ENCODE measurements around the gene ATOSB. TPM values are rescaled to one million over a fixed set of nuclear protein-coding genes. Genes with fewer than 3 reads are reported as not detected.

Gene ATOSB
- total and polyA plus RNA-seq, 9 of the 15 experiments (the other 6 are each of a cell fraction or from before 2014, with no cell fraction given): 0.45 to 8.0 (median 4.2) TPM

DNA sequence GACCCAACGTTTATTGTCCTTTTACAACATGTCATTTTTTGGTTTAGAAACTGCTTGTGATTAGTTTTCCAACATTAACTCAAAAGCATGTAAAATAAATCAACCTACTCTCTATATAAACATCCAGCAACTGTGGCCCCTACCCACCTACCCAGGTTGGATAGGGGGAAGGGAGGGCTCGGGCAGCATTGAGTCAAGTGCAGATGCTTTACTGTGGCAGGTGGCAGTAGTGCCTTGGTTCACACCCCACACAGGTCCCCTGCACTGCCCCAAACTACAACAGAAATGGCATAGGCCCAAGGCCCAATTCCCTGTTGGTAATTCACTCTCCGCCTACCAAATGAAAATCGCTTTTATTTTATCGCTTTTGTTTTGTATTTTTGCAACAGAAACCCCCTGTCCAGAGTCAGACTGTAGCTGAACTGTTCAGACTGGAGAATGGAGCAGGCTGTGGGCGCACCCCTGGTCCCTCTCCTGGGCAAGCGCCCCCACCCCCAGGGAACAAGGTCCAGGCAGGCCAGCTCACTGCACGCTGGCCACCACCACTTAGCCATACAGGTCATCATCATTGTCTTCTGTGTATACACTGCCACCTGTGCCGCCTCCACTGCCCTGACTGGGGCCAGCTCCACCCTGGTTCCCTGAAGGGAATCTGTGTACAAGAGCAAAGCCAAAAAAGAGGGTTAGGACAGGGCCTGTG, 58.9 kb downstream of the ATOSB start:
- peaks cover 67% of the 10 kb centered on the region for H3K36me3 ChIP-seq (ENCODE audit: control insufficient read depth, insufficient read depth, low read length)
- in situ Hi-C loops (cut with MboI): no loop called here

More for the DNA sequence above, 58.9 kb downstream of the ATOSB start:
- peak; percentile 36; the same call in 1 of the 2 replicates for TF ChIP-seq POLR2G (IDR thresholded peaks at IDR 0.05; ENCODE audit: low read depth, low read length)
- TF ChIP-seq, protein P1, sequence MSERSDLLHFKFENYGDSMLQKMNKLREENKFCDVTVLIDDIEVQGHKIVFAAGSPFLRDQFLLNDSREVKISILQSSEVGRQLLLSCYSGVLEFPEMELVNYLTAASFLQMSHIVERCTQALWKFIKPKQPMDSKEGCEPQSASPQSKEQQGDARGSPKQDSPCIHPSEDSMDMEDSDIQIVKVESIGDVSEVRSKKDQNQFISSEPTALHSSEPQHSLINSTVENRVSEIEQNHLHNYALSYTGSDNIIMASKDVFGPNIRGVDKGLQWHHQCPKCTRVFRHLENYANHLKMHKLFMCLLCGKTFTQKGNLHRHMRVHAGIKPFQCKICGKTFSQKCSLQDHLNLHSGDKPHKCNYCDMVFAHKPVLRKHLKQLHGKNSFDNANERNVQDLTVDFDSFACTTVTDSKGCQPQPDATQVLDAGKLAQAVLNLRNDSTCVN (CRISPR knock-in tag; IDR thresholded peaks at IDR 0.05): no peak
- TF ChIP-seq, protein P2, sequence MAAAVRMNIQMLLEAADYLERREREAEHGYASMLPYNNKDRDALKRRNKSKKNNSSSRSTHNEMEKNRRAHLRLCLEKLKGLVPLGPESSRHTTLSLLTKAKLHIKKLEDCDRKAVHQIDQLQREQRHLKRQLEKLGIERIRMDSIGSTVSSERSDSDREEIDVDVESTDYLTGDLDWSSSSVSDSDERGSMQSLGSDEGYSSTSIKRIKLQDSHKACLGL (CRISPR knock-in tag; IDR thresholded peaks at IDR 0.05; ENCODE audit: borderline replicate concordance, poor library complexity, severe bottlenecking): no peak
- Histone ChIP-seq H3K4me3 (no peak overlapping the region), H3K4me1 (replicated peaks in 1 of 2; ENCODE audit: control insufficient read depth in 2 of 2, insufficient read depth in 2 of 2, low read length in 2 of 2) (no peaks in the 10 kb centered on the region), H3K4me2 (ENCODE audit: insufficient read depth, low read length) (no peak overlapping the region), H3K9ac (ENCODE audit: insufficient read depth in 1 of 2, low read depth in 2 of 2, low read length in 2 of 2) (no peak overlapping the region), H3K9me1 (ENCODE audit: control insufficient read depth, insufficient read depth, low read length) (no peaks in the 10 kb centered on the region), H2AFZ (ENCODE audit: low read depth, low read length) (no peak overlapping the region), H3K79me2 (ENCODE audit: control insufficient read depth, insufficient read depth, low read length) (no peaks in the 10 kb centered on the region), H4K20me1 (replicated peaks; ENCODE audit: control insufficient read depth, insufficient read depth, low read length) (no peaks in the 10 kb centered on the region), H3K27me3 (ENCODE audit: control insufficient read depth in 2 of 2, insufficient read depth in 2 of 2, low read length in 2 of 2) (no peaks in the 10 kb centered on the region), H3K27ac (ENCODE audit: extremely low read depth, low read depth, low read length) (no peak overlapping the region), H3K9me3 (replicated peaks; ENCODE audit: control insufficient read depth, insufficient read depth, low read depth, low read length) (no peaks in the 10 kb centered on the region)
- no peak for ATAC-seq
- WGBS (ENCODE audit: insufficient coverage, low coverage, missing lambda C conversion rate): 90% methylated on average over 4 of the region's 9 CpGs
- intact Hi-C loops (cut with micrococcal nuclease): no loop called here
- ChIA-PET POLR2A (interaction anchor here (0.8 to 3.5 kb wide), 3 partner anchors 10 to 15 kb away, joined by 3 to 14 read pairs (median 5); no protein-coding TSS in a partner anchor), CTCF (ENCODE audit: low intra/inter-chr PET ratio) (interaction anchor here (0.6 kb wide), 1 partner anchor 13 kb away, joined by 3 read pairs; no protein-coding TSS in a partner anchor)
- no peak for FAIRE-seq
- DNase-seq (ENCODE audit: extremely low read depth in 1 of 4, low spot score in 3 of 4): no peak
- BruUV-seq (replicated peaks): TSS peak; percentile 32
